8988T (cell line): ENCODE data around the gene AMTN.
A peak's percentile ranks its signal among the peaks of the same experiment; 100 is the strongest.
"Not testable (repeated sequence)": the region's sequence is repeated elsewhere in the genome, so short reads cannot be mapped to it uniquely, and the experiment has no call there.

ENCODE experiments used
- DNase-seq: peaks from one replicate; pipeline ENCODE4 v3.0.0; 2011

AMTN gene

DNA sequence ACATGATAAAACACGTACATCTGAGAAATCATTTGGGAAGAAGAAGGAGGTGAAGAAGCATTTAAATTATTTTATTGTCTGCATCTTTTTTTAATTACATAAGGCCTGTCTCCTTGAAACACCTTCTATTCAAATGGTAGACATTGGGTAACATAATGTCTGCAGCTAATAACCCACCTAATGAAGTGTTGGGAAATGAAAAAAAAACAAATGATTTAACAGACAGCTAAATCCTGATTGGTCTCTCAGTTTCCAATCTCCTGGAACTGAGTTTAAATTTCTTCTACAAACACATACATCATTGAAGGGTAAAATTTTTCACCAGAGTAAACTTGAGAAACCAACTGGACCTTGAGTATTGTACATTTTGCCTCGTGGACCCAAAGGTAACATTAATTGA, at the start of gene AMTN:
AMTN (plus strand) TSS at position 301 of the 400 bp plus-strand sequence. CDS start 209 bp downstream, outside the sequence.
- no peak for DNase-seq

- DNase-seq: no peak
These were observed 46.5 kb upstream of the AMTN start, which contains the start of gene MUC7 for GRCh38 chr4:70471897-70472296. Gene MUC7 (plus strand): TSS chr4:70472197. CDS start chr4:70474022, 1,825 bp downstream.

DNA sequence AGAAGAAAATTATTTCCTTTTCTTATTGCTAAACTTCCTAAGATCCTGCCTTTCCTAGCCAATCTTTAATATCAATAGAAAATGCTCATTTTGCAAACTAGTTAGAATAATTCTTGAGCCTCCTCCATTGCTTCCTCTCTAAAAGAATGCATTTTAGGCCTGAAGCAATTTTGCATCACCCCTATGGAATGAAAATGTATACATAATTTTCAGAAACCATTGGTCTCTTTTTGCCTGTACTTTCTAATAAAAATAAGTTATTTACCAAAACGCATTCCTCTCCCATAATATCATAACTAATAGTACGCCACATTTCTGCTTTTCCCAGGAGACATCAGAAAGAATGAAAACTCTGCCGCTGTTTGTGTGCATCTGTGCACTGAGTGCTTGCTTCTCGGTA, 44.7 kb upstream of the AMTN start:
- DNase-seq: no peak

GRCh38 chr4:70488748-70489147, 29.6 kb upstream of the AMTN start:
- no peak for DNase-seq

DNA sequence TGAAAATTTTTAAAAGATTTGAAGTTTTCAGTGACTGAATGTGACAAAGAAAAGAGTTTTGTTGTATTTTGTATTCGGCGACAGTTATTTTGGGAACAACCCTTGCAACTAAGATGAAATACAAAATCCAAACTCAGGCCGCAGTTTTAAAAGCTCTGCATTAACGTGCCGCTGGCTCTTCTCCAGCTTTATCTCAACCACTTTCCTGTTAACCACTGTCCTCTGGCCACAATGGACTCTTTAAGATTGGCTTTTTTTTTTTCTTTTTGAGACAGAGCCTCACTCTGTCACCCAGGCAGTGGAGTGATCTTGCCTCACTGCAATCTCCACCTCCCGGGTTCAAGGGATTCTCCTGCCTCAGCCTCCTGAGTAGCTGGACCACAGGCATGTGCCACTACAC, 22.1 kb upstream of the AMTN start:
- DNase-seq: no peak

DNA sequence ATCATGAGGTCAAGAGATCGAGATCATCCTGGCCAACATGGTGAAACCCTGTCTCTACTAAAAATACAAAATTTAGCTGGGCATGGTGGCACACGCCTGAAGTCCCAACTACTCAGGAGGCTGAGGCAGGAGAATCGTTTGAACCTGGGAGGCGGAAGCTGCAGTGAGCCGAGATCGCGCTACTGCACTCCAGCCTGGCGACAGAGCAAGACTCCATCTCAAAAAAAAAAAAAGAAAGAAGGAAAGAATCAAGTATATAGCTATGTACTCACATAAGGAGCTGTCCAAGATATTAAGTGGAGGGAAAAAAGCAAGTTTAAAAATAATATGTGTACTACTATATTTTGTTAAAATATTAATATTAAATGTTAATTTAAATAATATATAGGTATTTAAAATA, 16.5 kb upstream of the AMTN start:
- not testable (repeated sequence) for DNase-seq

DNA sequence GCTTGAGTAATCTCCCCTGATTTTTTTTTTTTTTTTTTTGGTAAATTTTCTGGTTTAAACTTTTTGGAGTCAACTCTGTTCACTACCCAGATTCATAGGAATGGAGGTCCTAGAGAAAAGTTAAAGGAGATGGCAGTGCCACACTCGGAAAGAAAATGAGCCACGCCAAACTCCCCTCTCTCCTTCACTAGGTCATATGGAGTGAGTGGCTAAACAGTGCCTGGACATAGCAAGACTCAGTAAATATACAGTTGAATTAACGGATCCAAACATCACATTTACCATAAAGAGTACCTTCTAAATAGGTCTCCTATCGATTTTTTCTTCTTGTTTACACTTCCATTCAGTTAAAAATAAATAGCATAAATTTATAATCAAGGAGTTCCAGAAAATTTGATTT, 13.6 kb upstream of the AMTN start:
- no peak for DNase-seq

GRCh38 chr4:70505151-70505748, 13.1 kb upstream of the AMTN start:
- no peak for DNase-seq

DNA sequence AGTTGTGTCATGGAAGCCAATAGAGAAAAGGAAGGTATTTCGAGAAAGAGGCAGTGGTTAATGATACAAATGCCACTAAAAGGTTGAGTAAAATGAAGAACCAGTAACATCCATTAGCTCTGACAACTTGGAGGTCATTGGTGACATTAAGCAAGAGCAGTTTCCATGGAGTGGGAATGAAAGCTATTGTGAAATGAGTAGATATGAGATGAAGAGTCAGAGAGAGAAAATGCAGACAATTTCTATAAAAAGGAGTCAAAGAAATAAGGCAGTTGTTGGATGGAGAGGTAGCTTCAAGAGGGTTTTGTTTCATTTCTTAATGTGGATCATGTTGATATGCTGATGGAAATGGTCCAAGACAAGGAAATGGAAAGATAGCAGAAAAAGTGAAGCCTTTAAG, 9.6 kb upstream of the AMTN start:
- no peak for DNase-seq

GRCh38 chr4:70511365-70511764, 7.0 kb upstream of the AMTN start:
- no peak for DNase-seq

GRCh38 chr4:70515367-70516250, 2.8 kb upstream of the AMTN start:
- DNase-seq: no peak

DNA sequence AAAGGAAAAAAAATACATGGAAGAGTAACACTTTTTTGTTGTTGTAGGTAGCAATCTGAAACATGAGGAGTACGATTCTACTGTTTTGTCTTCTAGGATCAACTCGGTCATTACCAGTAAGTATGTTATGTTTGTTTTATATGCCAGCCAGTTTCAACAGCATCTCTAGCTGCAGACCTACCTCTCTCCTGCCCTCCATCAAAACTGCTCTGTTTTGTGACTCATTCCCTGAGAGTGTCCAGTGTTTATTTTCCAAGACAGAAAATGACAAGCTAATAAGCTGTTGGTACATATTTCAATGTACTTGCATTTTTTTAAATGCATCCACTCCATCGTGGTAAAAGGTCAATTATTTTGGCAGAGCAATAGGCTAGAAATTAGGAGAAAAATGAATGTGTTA, 347 bp downstream of the AMTN start:
- DNase-seq: no peak

GRCh38 chr4:70522626-70523025, 4.3 kb downstream of the AMTN start:
- no peak for DNase-seq

GRCh38 chr4:70530997-70531396, 12.6 kb downstream of the AMTN start:
- no peak for DNase-seq

DNA sequence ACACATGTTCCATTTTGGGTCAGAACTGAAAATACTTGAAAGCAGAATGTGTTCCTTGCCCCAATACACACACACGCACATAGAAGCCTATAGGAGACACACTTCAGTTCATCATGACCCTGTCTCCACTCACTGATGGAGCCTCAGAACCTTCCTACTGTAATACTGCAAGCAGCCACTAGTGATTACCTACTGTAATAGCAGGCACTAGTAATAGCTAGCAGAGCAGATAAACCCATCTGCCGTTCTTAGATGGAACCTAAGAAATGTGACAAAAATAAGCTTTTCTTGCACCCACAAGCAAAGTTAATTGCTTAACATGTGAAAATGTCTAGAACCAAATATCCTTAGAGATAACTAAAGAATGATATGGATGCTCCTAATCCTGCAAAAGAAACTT, 13.6 kb downstream of the AMTN start:
- DNase-seq: no peak

GRCh38 chr4:70533211-70533610, 14.8 kb downstream of the AMTN start:
- no peak for DNase-seq

DNA sequence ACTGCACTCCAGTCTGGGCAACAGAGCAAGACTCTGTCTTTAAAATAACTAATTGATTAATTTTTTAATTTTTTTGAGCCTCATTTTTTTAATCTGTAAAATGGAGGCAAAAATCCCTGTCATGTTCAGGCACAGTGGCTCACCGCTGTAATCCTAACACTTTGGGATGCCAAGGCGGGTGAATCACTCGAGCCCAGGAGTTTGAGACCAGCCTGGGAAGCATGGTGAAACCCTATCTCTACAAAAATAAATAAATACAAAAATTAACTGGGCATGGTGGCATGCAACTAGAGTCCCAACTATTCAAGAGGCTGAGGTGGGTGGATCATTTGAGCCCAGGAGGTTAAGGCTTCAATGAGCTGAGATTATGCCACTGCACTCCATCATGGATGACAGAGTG, 15.4 kb downstream of the AMTN start:
- DNase-seq: no peak

- not testable (repeated sequence) for DNase-seq
These were observed 16.5 kb downstream of the AMTN start for GRCh38 chr4:70534886-70535285.

DNA sequence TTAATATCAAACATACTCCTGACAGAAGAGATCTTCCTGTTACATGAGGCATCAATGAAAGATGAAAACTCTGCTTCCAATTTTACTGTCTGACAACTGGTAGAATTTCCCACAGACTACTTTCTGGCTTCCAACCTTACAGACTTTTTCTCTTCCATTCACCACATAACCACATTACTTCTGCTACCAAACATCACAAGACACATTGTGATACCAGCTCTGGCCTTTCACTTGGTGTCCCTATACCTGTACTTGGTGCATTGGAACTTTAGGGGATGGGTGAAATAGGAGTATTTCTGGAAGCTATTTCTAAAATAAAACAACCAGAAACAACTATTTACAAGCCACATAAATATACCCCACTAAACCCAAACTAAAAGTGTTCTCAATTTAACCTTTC, 20.5 kb downstream of the AMTN start:
- DNase-seq: no peak

DNA sequence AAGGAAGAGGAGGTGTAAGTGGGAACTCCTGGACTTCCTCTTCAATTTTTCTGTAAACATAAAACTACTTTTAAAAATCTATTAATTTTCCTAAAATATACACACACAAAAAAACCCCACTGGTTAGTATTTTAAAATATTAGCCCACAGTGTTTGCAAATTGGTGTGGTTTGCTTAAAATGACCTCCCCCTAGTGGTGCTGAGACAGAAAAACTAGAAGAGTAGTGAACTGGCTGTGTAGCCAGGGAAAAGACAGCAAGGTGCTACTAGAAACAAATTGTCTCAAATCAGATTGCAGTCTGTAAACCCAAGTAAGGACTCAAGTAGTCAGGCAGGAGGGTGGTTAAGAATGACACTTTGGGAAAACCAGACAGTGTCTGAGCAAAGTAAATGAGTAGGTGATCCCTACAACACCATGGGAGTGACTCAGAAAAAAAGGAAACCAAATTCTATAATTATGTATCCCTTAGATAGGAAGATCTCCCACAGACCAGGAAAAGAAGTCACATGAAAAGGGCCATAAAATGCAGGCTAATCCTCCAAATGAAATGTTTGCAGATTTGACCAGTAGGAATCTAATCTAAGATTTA, 26.0 kb downstream of the AMTN start:
- no peak for DNase-seq

- no peak for DNase-seq
These were observed 38.5 kb downstream of the AMTN start for GRCh38 chr4:70556856-70557255.

- peak; percentile 10 for DNase-seq
These were observed 41.0 kb downstream of the AMTN start for GRCh38 chr4:70559211-70559830.

DNA sequence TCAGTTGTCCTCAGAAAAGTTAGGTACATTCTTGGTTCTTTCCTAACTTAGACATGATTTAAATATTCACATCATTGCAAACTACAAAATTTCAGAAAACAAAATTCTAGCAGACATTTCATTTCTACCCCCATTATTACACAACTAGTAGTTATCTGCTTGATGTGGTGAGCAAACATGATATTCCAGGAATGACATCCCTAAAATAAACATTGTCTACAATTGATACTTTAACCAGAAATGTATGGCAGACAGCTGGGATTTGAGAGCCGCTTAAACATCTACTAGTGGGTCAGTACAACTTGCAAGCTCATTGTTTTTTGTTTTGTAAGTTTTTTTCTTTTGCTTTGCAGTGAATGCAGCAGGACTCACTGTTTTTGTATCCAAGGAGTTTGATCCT, 41.6 kb downstream of the AMTN start:
- DNase-seq: no peak

GRCh38 chr4:70564033-70564432, 45.7 kb downstream of the AMTN start:
- no peak for DNase-seq
